Liver (tissue), 9 donors: ENCODE measurements around the gene SYNJ1. TPM values are rescaled to one million over a fixed set of nuclear protein-coding genes. Genes with fewer than 3 reads are reported as not detected.

ENCODE experiments used
- DNase-seq: peaks from one replicate; pipeline ENCODE4 v3.0.0-alpha.2; 2017; ENCODE audit warnings: low spot score
- H3K27ac ChIP-seq, 2 donors: one replicate each; pipeline ENCODE4 v1.7.0; 2013; ENCODE audit warnings: inconsistent platforms in 2 of 2, low read length in 2 of 2, control low read depth in 1 of 2, low read depth in 1 of 2, mild to moderate bottlenecking in 1 of 2
- H3K27me3 ChIP-seq, 4 donors: one replicate each; pipeline versions ENCODE4 v1.6.1 to v1.7.0; 2013; ENCODE audit warnings: low read length in 3 of 4, inconsistent platforms in 1 of 4, mild to moderate bottlenecking in 1 of 4, moderate library complexity in 1 of 4; ENCODE audit not compliant: control insufficient read depth in 4 of 4, insufficient read depth in 4 of 4
- H3K36me3 ChIP-seq, 4 donors: one replicate each; pipeline versions ENCODE4 v1.6.1 to v1.7.0; 2013; ENCODE audit warnings: low read length in 3 of 4, mild to moderate bottlenecking in 3 of 4, low read depth in 1 of 4, moderate library complexity in 1 of 4; ENCODE audit not compliant: control insufficient read depth in 4 of 4, insufficient read depth in 3 of 4
- H3K4me1 ChIP-seq, 4 donors: one replicate each; pipeline versions ENCODE4 v1.6.1 to v1.7.0; 2013; ENCODE audit warnings: low read length in 3 of 4, mild to moderate bottlenecking in 3 of 4, moderate library complexity in 1 of 4; ENCODE audit not compliant: control insufficient read depth in 4 of 4, insufficient read depth in 4 of 4
- H3K4me3 ChIP-seq, 3 donors: one replicate each; pipeline versions ENCODE4 v1.6.1 to v1.7.0; 2013; ENCODE audit warnings: low read length in 3 of 3, control low read depth in 1 of 3, low read depth in 1 of 3, mild to moderate bottlenecking in 1 of 3
- H3K9ac ChIP-seq, 2 donors: one replicate each; pipeline ENCODE4 v1.7.0; 2013; ENCODE audit warnings: low read length in 2 of 2, mild to moderate bottlenecking in 2 of 2, moderate library complexity in 2 of 2, control low read depth in 1 of 2, low read depth in 1 of 2
- H3K9me3 ChIP-seq, 4 donors: one replicate each; pipeline versions ENCODE4 v1.6.1 to v1.7.0; 2013; ENCODE audit warnings: low read length in 3 of 4; ENCODE audit not compliant: control insufficient read depth in 4 of 4
- ATF3 ChIP-seq: IDR thresholded peaks from 2 replicates; pipeline ENCODE4 v1.6.1; 2016; ENCODE audit warnings: antibody characterized with exemption
- CTCF ChIP-seq: fragments of 150-350 bp; IDR thresholded peaks from 2 replicates; pipeline ENCODE4 v1.5.1; 2017; ENCODE audit warnings: improper control_type of control experiment, low read depth, low read length; ENCODE audit not compliant: missing input control
- EGR1 ChIP-seq, 2 donors: IDR thresholded peaks; 2 replicates each; pipeline ENCODE4 v1.6.1; 2016 to 2018; ENCODE audit warnings: antibody characterized with exemption in 2 of 2, low read depth in 2 of 2
- FOXA1 ChIP-seq: IDR thresholded peaks from 2 replicates; pipeline ENCODE4 v1.6.1; 2016; ENCODE audit warnings: antibody characterized with exemption
- GABPA ChIP-seq, 2 donors: IDR thresholded peaks in 1 of 2; conservative IDR thresholded peaks in 1 of 2; 2 replicates each; pipeline ENCODE4 v1.6.1; 2016; ENCODE audit warnings: antibody characterized with exemption in 2 of 2, mild to moderate bottlenecking in 1 of 2, moderate library complexity in 1 of 2
- HNF4A ChIP-seq, 2 donors: conservative IDR thresholded peaks; 2 replicates each; pipeline ENCODE4 v1.6.1; 2016; ENCODE audit warnings: antibody characterized with exemption in 2 of 2, mild to moderate bottlenecking in 2 of 2
- HNF4G ChIP-seq: IDR thresholded peaks from 2 replicates; pipeline ENCODE4 v1.6.1; 2016; ENCODE audit warnings: antibody characterized with exemption
- JUND ChIP-seq, 2 donors: IDR thresholded peaks; 2 replicates each; pipeline ENCODE4 v1.6.1; 2016; ENCODE audit warnings: antibody characterized with exemption in 2 of 2
- MAX ChIP-seq: IDR thresholded peaks from 2 replicates; pipeline ENCODE4 v1.6.1; 2016; ENCODE audit warnings: antibody characterized with exemption
- NR2F2 ChIP-seq: IDR thresholded peaks from 2 replicates; pipeline ENCODE4 v1.6.1; 2016; ENCODE audit warnings: antibody characterized with exemption
- RAD21 ChIP-seq, 2 donors: IDR thresholded peaks; 2 replicates each; pipeline ENCODE4 v1.6.1; 2016; ENCODE audit warnings: antibody characterized with exemption in 2 of 2, mild to moderate bottlenecking in 2 of 2
- REST ChIP-seq: IDR thresholded peaks from 2 replicates; pipeline ENCODE4 v1.6.1; 2016; ENCODE audit warnings: antibody characterized with exemption, mild to moderate bottlenecking
- SP1 ChIP-seq: IDR thresholded peaks from 2 replicates; pipeline ENCODE4 v1.6.1; 2018; ENCODE audit warnings: antibody characterized with exemption, mild to moderate bottlenecking
- TAF1 ChIP-seq: conservative IDR thresholded peaks from 2 replicates; pipeline ENCODE4 v1.6.1; 2016; ENCODE audit warnings: antibody characterized with exemption, mild to moderate bottlenecking
- YY1 ChIP-seq: IDR thresholded peaks from 2 replicates; pipeline ENCODE4 v1.6.1; 2016; ENCODE audit warnings: antibody characterized with exemption, mild to moderate bottlenecking
- ZBTB33 ChIP-seq: IDR thresholded peaks from 2 replicates; pipeline ENCODE4 v1.6.1; 2016; ENCODE audit warnings: antibody characterized with exemption
- WGBS: extraction: QIAGEN DNeasy Blood & Tissue Kit; methylation state at CpG from one replicate; pipeline ENCODE4 v1.1.7; 2013; 5-methylcytosine and 5-hydroxymethylcytosine counted together
- polyA plus RNA-seq, 2 donors: library from polyadenylated mRNA; stranded (reverse) in 1 of 2; unstranded in 1 of 2; fragments of 200-250 nt in 1 of 2; fragments of >200 nt in 1 of 2; fragmentation: Nextera tagmentation in 1 of 2; extraction: Ambion mirVana in 1 of 2; gene quantifications; one replicate each; pipeline versions ENCODE4 v1.2.1 to v1.2.3, GENCODE V29; 2013 to 2015
- total RNA-seq, 2 donors: library from RNA; depleted of rRNA; stranded (reverse); fragments of >200 nt; gene quantifications; one replicate each; pipeline ENCODE4 v1.2.3, GENCODE V29; 2014
- donor health status: healthy.
- donor health status: healthy.
- donor health status: healthy.
- donor health status: healthy.
- donor health status: healthy.

SYNJ1 gene
- total and polyA plus RNA-seq, 4 donors: 2.5 to 7.2 (median 5.0) TPM

- TF ChIP-seq HNF4A (conservative IDR thresholded peaks at IDR 0.05) (no peak), JUND (IDR thresholded peaks at IDR 0.05) (no peak), NR2F2 (no peak), FOXA1 (no peak), HNF4G (no peak), REST (no peak), CTCF (no peak), MAX (no peak), GABPA (IDR thresholded peaks at IDR 0.05 in 1 of 2, conservative IDR thresholded peaks at IDR 0.05 in 1 of 2) (no peak), ATF3 (no peak), RAD21 (IDR thresholded peaks at IDR 0.05) (no peak), YY1 (no peak), ZBTB33 (no peak)
- Histone ChIP-seq H3K4me3 (no peak overlapping the region), H3K4me1 (peaks cover 0 to 13% (median 7%) of the 10 kb centered on the region in 4 donors), H3K27me3 (no peaks in the 10 kb centered on the region), H3K27ac (no peak overlapping the region), H3K9ac (no peak overlapping the region), H3K36me3 (peaks cover 7 to 31% (median 24%) of the 10 kb centered on the region in 4 donors), H3K9me3 (no peaks in the 10 kb centered on the region)
- DNase-seq: no peak
- WGBS: 86% methylated on average over 2 of the region's 2 CpGs
These were observed 37.2 kb upstream of the SYNJ1 start for GRCh38 chr21:32765058-32765457.

- H3K9me3 ChIP-seq: no peaks in the 10 kb centered on the region
- H3K27me3 ChIP-seq: no peaks in the 10 kb centered on the region
- H3K4me1 ChIP-seq: peaks cover 0 to 4% (median 2%) of the 10 kb centered on the region in 4 donors
- H3K36me3 ChIP-seq: peaks cover 7 to 40% (median 33%) of the 10 kb centered on the region in 4 donors
- no peak for DNase-seq
- no peak overlapping the region for H3K27ac ChIP-seq
- no peak overlapping the region for H3K9ac ChIP-seq
- no peak overlapping the region for H3K4me3 ChIP-seq
- WGBS: 95% methylated on average over 1 of the region's 1 CpG
- TF ChIP-seq CTCF (no peak), TAF1 (no peak), NR2F2 (no peak), SP1 (no peak), EGR1 (IDR thresholded peaks at IDR 0.05; ENCODE audit: low read depth in 2 of 2) (no peak), MAX (no peak), FOXA1 (no peak), YY1 (no peak), HNF4A (conservative IDR thresholded peaks at IDR 0.05) (no peak), ZBTB33 (no peak), HNF4G (no peak), ATF3 (no peak), GABPA (IDR thresholded peaks at IDR 0.05 in 1 of 2, conservative IDR thresholded peaks at IDR 0.05 in 1 of 2) (no peak)
These were observed 36.4 kb upstream of the SYNJ1 start for GRCh38 chr21:32764186-32764585.
